Measurements from ENCODE around the gene LRRC8E.

Gene LRRC8E

GRCh38 chr19:7888145-7888825 lies at the start of gene LRRC8E:
TSS of gene LRRC8E (plus strand) at chr19:7888510. CDS start at chr19:7895604, 7,094 bp downstream.
- peak; percentile 26 for DNase-seq

GRCh38 chr19:7839476-7839875 lies 48.8 kb upstream of the LRRC8E start:
- DNase-seq, result no peak

DNA sequence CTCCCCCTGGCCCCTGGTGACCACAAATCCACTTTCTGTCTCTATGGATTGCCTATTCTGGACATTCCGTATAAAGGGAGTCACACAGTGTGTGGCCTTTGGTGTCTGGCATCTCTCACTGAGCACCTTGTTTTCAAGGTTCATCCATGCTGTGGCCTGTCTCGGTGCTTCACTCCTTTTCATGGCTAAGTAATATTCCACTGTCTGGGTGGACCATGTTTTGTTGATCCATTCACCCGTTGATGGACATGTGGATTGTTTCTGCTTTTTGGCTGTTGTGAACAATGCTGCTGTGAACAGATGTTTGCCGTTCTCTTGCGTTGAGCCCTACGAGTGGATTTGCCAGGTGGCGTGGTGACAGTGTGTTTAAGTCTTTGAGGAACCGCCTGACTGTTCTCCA lies 47.7 kb upstream of the LRRC8E start:
- no peak for DNase-seq

DNA sequence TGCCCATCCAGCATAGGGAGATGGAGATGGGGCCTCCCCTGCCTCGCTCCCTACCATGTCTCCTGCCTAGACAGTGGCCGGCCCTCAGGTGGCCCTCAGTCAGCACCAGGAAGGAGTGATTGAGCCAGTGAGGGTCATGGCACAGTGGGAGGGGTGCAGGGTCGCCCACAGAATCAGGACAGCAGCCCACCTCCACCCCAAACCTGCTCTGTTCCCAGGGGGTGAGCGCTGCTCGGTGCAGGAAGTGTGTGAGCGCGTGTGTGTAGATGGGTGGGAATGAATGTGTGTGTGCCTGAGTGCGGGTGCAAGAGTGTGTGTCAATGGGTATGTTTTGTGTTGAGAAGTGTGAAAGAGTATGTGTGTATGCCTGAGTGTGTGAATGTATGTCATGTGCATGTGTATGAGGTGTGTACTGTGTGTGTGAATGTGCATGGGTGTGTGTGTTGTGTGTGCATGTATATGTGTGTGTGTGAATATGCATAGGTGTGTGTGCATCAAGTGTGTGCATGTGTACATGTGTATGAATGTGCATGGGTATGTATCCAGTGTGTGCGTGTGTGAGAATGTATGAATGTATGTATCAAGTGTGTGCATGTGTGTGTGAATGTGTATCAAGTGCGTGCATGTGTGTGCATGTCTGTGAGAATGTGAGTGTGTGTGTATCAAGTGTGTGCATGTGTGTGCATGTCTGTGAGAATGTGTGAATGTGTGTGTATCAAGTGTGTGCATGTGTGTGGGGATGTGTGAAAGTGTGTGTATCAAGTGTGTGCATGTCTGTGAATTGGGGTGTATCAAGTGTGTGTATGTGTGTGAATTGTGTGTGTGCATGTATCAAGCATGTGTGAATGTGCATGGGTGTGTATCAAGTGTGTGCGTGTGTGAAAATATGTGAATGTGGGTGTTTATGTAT lies 46.3 kb upstream of the LRRC8E start:
- DNase-seq, result no peak

DNA sequence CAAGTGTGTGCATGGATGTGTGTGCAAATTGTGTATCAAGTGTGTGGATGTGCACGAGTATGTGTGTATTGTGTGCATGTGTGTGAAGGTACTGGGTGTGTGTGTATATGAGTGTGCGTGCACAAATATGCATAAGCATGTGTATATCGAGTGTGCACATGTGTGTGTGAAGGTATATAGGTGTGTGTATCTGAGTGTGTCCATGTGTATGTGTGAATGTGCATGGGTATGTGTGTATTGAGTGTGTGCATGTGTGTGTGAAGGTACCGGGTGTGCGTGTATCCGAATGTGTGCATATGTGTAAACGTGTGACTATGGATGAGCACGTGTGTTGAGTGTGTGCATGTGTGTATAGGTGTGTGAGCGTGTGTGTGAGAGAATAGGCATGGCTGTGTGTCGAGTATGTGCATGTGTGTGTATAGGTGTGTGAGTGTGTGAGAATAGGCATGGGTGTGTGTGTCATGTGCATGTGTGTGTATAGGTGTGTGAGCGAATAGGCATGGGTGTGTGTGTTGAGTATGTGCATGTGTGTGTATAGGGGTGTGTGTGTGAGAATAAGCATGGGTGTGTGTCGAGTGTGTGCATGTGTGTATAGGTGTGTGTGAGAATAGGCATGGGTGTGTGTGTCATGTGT lies 45.5 kb upstream of the LRRC8E start:
- no peak for DNase-seq

GRCh38 chr19:7843521-7843920 lies 44.8 kb upstream of the LRRC8E start:
- no peak for DNase-seq

GRCh38 chr19:7844405-7844804 lies 43.9 kb upstream of the LRRC8E start:
- no peak for DNase-seq

- DNase-seq, result no peak
Measured at GRCh38 chr19:7844951-7845350, 43.4 kb upstream of the LRRC8E start.

GRCh38 chr19:7845390-7846154 lies 42.7 kb upstream of the LRRC8E start:
- no peak for DNase-seq

GRCh38 chr19:7846155-7846646 lies 42.1 kb upstream of the LRRC8E start:
- no peak for DNase-seq

GRCh38 chr19:7847664-7848063 lies 40.6 kb upstream of the LRRC8E start:
- no peak for DNase-seq

GRCh38 chr19:7848779-7849457 lies 39.4 kb upstream of the LRRC8E start:
- DNase-seq, result no peak

DNA sequence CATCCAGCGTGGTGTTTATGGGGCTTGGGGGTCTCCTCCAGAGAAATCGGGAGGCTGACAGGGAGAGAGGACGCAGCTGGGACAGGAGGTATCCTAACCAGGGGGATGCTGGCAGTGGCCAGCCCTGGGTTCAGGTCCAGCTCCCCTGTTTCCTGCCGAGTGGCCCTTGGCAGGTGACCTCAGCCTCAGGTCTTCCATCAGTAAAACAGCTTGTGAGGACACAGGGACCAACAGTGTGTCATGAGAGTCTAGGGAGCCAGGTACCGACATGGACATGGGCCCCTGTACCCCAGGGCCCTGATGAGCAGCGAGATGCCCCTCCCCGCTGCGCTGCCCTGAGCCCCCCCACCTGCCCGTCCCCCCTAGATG lies 38.7 kb upstream of the LRRC8E start:
- DNase-seq, result no peak

GRCh38 chr19:7850000-7850813 lies 38.1 kb upstream of the LRRC8E start:
- no peak for DNase-seq

- peak; percentile 10 for DNase-seq
Measured at GRCh38 chr19:7850945-7851622, 37.2 kb upstream of the LRRC8E start.

DNA sequence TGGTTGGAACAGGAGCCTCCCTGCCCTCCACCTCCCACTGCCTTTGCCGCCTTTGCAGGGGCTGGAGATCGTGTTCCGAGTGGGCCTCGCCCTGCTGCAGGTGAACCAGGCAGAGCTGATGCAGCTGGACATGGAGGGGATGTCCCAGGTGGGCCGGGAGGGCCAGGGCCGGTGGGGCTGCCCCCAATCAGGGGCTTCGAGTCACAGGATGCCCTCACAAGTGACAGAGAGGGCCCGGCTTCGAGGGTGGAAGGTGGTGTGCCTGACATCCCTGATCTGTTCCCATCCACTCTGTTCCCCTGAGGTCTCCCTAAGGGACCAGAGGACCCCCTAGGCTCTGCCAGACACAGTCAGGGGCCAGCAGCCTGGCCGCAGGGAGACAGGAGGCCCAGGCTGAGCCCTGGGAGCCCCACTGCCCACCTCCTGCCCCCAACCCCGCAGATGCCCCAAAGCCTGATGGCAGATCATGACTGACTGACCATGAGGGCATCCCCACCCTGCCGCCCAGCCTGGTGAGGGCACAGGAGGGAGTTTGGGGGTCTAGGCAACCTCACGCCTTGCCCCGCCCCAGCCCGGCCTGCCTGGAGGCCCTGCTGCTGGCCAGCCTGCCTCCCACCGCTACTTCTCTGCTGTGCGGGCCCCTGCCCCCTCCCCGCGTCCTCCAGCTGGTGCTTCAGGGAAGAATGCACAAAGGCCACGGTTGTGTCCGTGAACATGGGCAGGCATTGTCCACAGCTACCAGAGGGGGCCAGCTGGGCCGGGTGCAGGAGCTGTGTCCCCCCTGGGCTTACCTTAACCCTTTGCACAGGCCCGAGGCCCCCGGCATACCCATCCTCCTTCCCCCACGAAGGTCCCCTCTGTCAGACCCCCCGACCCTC lies 36.4 kb upstream of the LRRC8E start:
- peak; percentile 46 for DNase-seq

GRCh38 chr19:7852851-7853769 lies 35.2 kb upstream of the LRRC8E start:
- peak; percentile 91 for DNase-seq

- no peak for DNase-seq
Measured at GRCh38 chr19:7853770-7854128, 34.6 kb upstream of the LRRC8E start.

Measured in retina (tissue), 1 donor.